GM18499 (cell line): Measurements from ENCODE around the gene MGMT.

ENCODE experiments used
- ATAC-seq: cut with Tn5 transposase; IDR thresholded peaks from one replicate; pipeline ENCODE4 v1.9.1; 2021; ENCODE audit warnings: moderate number of reproducible peaks; ENCODE audit not compliant: insufficient read depth, unreplicated experiment

MGMT gene

GRCh38 chr10:129765664-129766550 lies 298.9 kb downstream of the MGMT start:
- ATAC-seq, result no peak

GRCh38 chr10:129766611-129767550 lies 299.8 kb downstream of the MGMT start:
- ATAC-seq, result no peak

- ATAC-seq, result no peak
Observed at GRCh38 chr10:129767751-129768150, 300.7 kb downstream of the MGMT start.

- no peak for ATAC-seq
Observed at GRCh38 chr10:129768437-129769355, 301.7 kb downstream of the MGMT start.

GRCh38 chr10:129769381-129770116 lies 302.5 kb downstream of the MGMT start:
- no peak for ATAC-seq

GRCh38 chr10:129770286-129770685 lies 303.2 kb downstream of the MGMT start:
- ATAC-seq, result no peak

- ATAC-seq, result no peak
Observed at GRCh38 chr10:129771024-129771423, 304.0 kb downstream of the MGMT start.

- no peak for ATAC-seq
Observed at GRCh38 chr10:129771576-129771975, 304.5 kb downstream of the MGMT start.

GRCh38 chr10:129771991-129772431 lies 305.0 kb downstream of the MGMT start:
- ATAC-seq, result no peak

GRCh38 chr10:129772468-129773358 lies 305.7 kb downstream of the MGMT start:
- ATAC-seq, result no peak

- ATAC-seq, result no peak
Observed at GRCh38 chr10:129773359-129773990, 306.4 kb downstream of the MGMT start.

GRCh38 chr10:129774082-129774735 lies 307.2 kb downstream of the MGMT start:
- ATAC-seq, result no peak

- ATAC-seq, result no peak
Observed at GRCh38 chr10:129774736-129775401, 307.8 kb downstream of the MGMT start.

- ATAC-seq, result no peak
Observed at GRCh38 chr10:129775681-129776080, 308.6 kb downstream of the MGMT start.

- no peak for ATAC-seq
Observed at GRCh38 chr10:129777687-129778086, 310.6 kb downstream of the MGMT start.

GRCh38 chr10:129778571-129778970 lies 311.5 kb downstream of the MGMT start:
- no peak for ATAC-seq
